Tibial nerve (tissue), 4 donors: Measurements from ENCODE around the gene PRRT4. TPM values are rescaled to one million over a fixed set of nuclear protein-coding genes. Genes with fewer than 3 reads are reported as not detected.

Experiments used
- DNase-seq, 2 donors: peaks; one replicate each; pipeline ENCODE4 v3.0.0-alpha.2; 2019; ENCODE audit warnings: low spot score in 2 of 2
- H3K27ac ChIP-seq, 4 donors: fragments of 200-600 bp; sonication (generic) in 3 of 4; one replicate each; pipeline ENCODE4 v1.5.1; 2017 to 2019; ENCODE audit warnings: mild to moderate bottlenecking in 1 of 4
- H3K27me3 ChIP-seq, 2 donors: fragments of 200-600 bp; sonication (generic) in 1 of 2; one replicate each; pipeline versions ENCODE4 v1.5.1 to v1.6.0; 2017 to 2019
- H3K36me3 ChIP-seq, 3 donors: fragments of 200-600 bp; sonication (generic); one replicate each; pipeline ENCODE4 v1.5.1; 2018 to 2019
- H3K4me1 ChIP-seq, 4 donors: fragments of 200-600 bp; sonication (generic) in 3 of 4; one replicate each; pipeline ENCODE4 v1.5.1; 2017 to 2019
- H3K4me3 ChIP-seq, 4 donors: fragments of 200-600 bp; sonication (generic) in 3 of 4; one replicate each; pipeline ENCODE4 v1.5.1; 2017 to 2019; ENCODE audit warnings: mild to moderate bottlenecking in 1 of 4, moderate library complexity in 1 of 4
- H3K9me3 ChIP-seq, 4 donors: fragments of 200-600 bp; sonication (generic) in 3 of 4; one replicate each; pipeline ENCODE4 v1.5.1; 2017 to 2019
- CTCF ChIP-seq, 5 experiments: fragments of 200-600 bp in 3 of 5; fragments of 450-650 bp in 2 of 5; sonication (generic) in 3 of 5; IDR thresholded peaks; one replicate each; pipeline ENCODE4 v1.5.1; 2016 to 2019; ENCODE audit warnings: antibody characterized with exemption in 5 of 5, mild to moderate bottlenecking in 3 of 5, moderate library complexity in 2 of 5
- EP300 ChIP-seq, 2 donors: sonication (generic); formaldehyde crosslinking; IDR thresholded peaks; one replicate each; pipeline ENCODE4 v1.6.1; 2017; ENCODE audit warnings: antibody characterized with exemption in 2 of 2, mild to moderate bottlenecking in 1 of 2
- POLR2A ChIP-seq, 2 donors: fragments of 450-650 bp; IDR thresholded peaks; one replicate each; pipeline ENCODE4 v1.6.1; 2017; ENCODE audit warnings: antibody characterized with exemption in 2 of 2, mild to moderate bottlenecking in 2 of 2, moderate library complexity in 2 of 2
- WGBS, 2 donors: methylation state at CpG; one replicate each; pipeline ENCODE4 v1.1.5; 2018; 5-methylcytosine and 5-hydroxymethylcytosine counted together
- total RNA-seq, 4 donors: library from RNA; depleted of rRNA; stranded (reverse); fragments of >200 nt; gene quantifications; one replicate each; pipeline ENCODE4 v1.1.0, GENCODE V29; 2016

The PRRT4 gene
- total RNA-seq, 4 donors from 2014 or later = 0.78 to 6.6 (median 2.6) TPM

GRCh38 chr7:128399991-128400390, 38.5 kb upstream of the PRRT4 start:
- Histone ChIP-seq H3K9me3 (no peaks in the 10 kb centered on the region), H3K36me3 (peaks cover 3 to 82% (median 16%) of the 10 kb centered on the region in 3 donors), H3K27ac (no peak overlapping the region), H3K4me1 (peaks cover 0 to 22% (median 9%) of the 10 kb centered on the region in 4 donors), H3K4me3 (no peak overlapping the region), H3K27me3 (no peaks in the 10 kb centered on the region)
- WGBS, 2 donors = 95% methylated on average over 5 to 7 of the region's 7 CpGs
- TF ChIP-seq EP300 (IDR thresholded peaks at IDR 0.05) (no peak), POLR2A (IDR thresholded peaks at IDR 0.05) (no peak), CTCF (IDR thresholded peaks at IDR 0.05) (no peak)
- DNase-seq = no peak

DNA sequence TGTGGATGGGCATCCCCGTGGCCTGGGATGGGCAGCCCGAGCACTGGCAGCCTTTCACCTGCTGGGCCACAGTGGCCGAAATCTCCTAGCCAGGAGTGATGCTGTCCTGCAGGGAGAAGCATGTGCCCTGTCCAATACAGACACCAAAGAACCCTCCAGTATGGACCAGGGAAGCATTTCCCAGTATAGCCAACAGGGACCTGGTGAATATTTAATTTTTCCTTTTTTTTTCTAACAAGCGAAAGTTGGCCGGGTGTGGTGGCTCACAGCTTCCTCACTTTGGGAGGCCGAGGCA, 37.3 kb upstream of the PRRT4 start:
- Histone ChIP-seq H3K36me3 (peaks cover 3 to 94% (median 16%) of the 10 kb centered on the region in 3 donors), H3K4me3 (no peak overlapping the region)
- WGBS, 2 donors = 56 to 61% methylated on average over 5 to 6 of the region's 6 CpGs

DNA sequence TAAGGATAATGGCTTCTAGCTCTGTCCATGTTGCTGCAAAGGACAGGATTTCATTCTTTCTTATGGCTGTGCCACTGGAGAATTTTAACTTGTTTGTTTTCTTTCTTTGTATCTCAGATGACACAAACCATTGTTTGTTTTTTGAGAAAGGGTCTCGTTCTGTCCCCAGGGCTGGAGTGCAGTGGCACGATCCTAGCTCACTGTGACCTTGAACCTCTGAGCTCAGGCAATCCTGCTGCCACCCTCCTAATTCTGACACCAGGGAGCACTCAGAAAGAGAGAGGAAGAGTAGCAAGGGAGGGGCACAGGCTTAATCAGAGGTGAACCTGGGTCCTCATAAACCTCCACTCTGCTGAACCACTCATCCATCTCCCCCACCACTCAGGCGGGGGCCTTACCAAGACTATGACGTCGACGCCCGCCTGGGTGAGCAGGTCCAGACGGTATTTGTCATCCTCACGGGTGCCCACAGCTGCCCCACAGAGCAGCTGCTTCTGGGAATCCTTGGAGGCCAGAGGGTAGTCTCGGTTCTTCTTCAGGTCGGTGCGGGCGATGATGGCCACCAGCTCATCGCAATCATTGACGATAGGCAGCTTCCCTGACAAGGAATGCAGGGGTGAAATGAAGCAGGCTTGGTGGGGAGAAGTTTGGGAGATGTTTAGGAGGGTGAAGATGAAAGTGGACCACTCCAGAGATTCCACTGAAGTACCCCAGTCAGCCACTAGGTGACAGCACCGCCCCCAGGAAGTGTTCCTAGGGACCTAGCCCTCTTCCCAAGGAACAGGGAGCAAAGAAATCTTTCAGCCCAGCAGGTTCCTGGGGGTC, 36.7 kb upstream of the PRRT4 start:
- DNase-seq = peak; percentile 40 to 78

More for the DNA sequence above, 37.3 kb upstream of the PRRT4 start:
- TF ChIP-seq EP300 (IDR thresholded peaks at IDR 0.05) (no peak), CTCF (IDR thresholded peaks at IDR 0.05) (no peak), POLR2A (IDR thresholded peaks at IDR 0.05) (no peak)
- Histone ChIP-seq H3K27ac (no peak overlapping the region), H3K27me3 (no peaks in the 10 kb centered on the region), H3K9me3 (no peaks in the 10 kb centered on the region), H3K4me1 (peaks cover 0 to 10% (median 0%) of the 10 kb centered on the region in 4 donors)
- no peak for DNase-seq

GRCh38 chr7:128396357-128396756, 34.9 kb upstream of the PRRT4 start:
- H3K27ac ChIP-seq = no peak overlapping the region
- H3K4me1 ChIP-seq = no peaks in the 10 kb centered on the region
- no peaks in the 10 kb centered on the region for H3K9me3 ChIP-seq
- no peaks in the 10 kb centered on the region for H3K27me3 ChIP-seq
- TF ChIP-seq EP300 (IDR thresholded peaks at IDR 0.05) = no peak
- no peak for TF ChIP-seq CTCF (IDR thresholded peaks at IDR 0.05)
- no peak for TF ChIP-seq POLR2A (IDR thresholded peaks at IDR 0.05)
- peaks cover 3 to 100% (median 16%) of the 10 kb centered on the region in 3 donors for H3K36me3 ChIP-seq
- no peak overlapping the region for H3K4me3 ChIP-seq
- 93 to 98% methylated on average over 3 to 11 of the region's 11 CpGs for WGBS, 2 donors
- DNase-seq = no peak

More for the DNA sequence above, 36.7 kb upstream of the PRRT4 start:
- H3K36me3 ChIP-seq = peaks cover 3 to 99% (median 16%) of the 10 kb centered on the region in 3 donors
- WGBS, 2 donors = 68 to 69% methylated on average over 15 to 16 of the region's 16 CpGs
- TF ChIP-seq POLR2A (IDR thresholded peaks at IDR 0.05) (no peak), CTCF (IDR thresholded peaks at IDR 0.05) (peak; percentile 83 to 95 (median 90)), EP300 (IDR thresholded peaks at IDR 0.05) (no peak)
- no peak overlapping the region for H3K27ac ChIP-seq
- H3K4me3 ChIP-seq = no peak overlapping the region
- no peaks in the 10 kb centered on the region for H3K27me3 ChIP-seq
- peaks cover 0 to 7% (median 0%) of the 10 kb centered on the region in 4 donors for H3K4me1 ChIP-seq
- H3K9me3 ChIP-seq = no peaks in the 10 kb centered on the region

DNA sequence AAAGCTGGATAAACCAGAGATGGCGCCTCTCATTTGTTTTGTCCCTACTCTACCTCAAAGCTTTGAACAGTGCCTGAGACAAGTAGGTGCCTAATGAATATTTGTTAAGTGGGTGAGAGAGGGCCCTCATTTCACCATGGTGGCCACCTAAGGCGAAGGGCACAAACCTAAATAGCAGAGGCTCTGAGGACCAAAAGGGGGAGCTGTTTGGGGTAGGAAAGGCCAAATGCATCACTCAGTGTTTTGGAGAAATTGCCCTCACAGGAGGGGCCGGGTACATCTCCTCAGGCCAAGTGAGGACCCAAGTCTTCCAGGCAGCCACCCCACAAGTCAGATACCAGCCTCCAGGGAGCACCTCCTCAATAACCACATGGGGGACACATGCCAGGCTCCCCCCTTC, 34.3 kb upstream of the PRRT4 start:
- H3K27me3 ChIP-seq = no peaks in the 10 kb centered on the region
- TF ChIP-seq EP300 (IDR thresholded peaks at IDR 0.05) = no peak
- TF ChIP-seq POLR2A (IDR thresholded peaks at IDR 0.05) = no peak
- no peak for TF ChIP-seq CTCF (IDR thresholded peaks at IDR 0.05)
- WGBS, 2 donors = 93 to 94% methylated on average over 3 of the region's 3 CpGs
- H3K36me3 ChIP-seq = peaks cover 3 to 97% (median 16%) of the 10 kb centered on the region in 3 donors
- no peak overlapping the region for H3K4me3 ChIP-seq
- no peak for DNase-seq
- no peak overlapping the region for H3K27ac ChIP-seq
- H3K9me3 ChIP-seq = no peaks in the 10 kb centered on the region
- no peaks in the 10 kb centered on the region for H3K4me1 ChIP-seq
